ENCODE results near the gene SKI.
"Not testable (repeated sequence)": the region's sequence is repeated elsewhere in the genome, so short reads cannot be mapped to it uniquely, and the experiment has no call there.

Gene SKI

GRCh38 chr1:2328676-2329455, 100.7 kb downstream of the SKI start:
- no peak for DNase-seq

DNA sequence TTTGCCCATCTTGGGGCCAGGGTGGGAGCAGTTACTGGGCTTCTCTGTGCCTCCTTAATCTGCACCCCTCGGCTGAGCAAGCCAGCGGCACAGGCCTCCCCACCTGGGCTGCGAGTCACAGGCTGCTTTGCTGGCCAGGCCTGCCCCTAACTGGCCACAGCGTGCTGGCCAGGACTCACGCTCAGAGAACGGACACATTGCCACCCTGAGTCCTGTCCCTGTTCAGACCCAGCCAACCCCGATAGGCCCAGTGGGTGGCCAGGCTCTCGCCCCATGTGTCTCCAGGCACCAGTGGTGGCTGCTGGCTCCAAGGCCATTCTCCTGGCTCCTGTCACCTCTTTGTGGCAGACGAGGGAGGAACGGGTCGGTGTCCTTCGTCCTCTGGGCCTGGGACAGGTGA, 101.9 kb downstream of the SKI start:
- DNase-seq, result no peak

DNA sequence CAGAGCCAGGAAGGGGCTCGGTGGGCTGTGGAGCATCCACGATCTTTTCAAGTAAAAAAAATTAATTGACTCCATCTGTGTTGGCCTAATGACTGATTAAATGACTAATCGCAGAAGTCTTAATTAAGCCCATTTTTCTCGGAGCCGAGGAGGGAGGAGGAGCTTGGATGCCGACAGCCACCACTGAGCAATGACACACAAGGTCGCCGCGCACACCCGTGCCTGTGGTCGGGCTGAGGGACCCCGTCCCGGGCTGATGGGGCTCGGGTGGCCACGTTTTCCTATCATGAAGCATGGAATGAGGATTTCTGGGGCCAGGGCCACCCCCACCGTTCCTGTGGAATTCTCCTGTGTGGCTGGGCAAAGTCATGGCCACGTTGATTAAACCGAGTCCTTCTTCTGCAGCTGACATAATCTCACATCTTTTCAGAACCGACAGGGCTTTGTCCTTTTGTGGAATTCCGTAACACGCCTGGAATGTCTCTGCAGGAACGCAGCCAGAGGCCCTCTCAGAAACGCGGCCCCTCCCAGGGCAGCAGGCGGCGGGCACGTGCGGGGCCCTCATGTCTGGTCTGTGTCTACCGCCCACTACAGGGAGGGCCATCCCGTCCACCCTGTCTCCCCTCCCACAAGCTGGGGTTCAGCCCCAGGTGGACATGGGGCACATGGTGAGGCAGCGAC, 102.5 kb downstream of the SKI start:
- no peak for DNase-seq

GRCh38 chr1:2331200-2331544, 103.1 kb downstream of the SKI start:
- DNase-seq, result no peak

DNA sequence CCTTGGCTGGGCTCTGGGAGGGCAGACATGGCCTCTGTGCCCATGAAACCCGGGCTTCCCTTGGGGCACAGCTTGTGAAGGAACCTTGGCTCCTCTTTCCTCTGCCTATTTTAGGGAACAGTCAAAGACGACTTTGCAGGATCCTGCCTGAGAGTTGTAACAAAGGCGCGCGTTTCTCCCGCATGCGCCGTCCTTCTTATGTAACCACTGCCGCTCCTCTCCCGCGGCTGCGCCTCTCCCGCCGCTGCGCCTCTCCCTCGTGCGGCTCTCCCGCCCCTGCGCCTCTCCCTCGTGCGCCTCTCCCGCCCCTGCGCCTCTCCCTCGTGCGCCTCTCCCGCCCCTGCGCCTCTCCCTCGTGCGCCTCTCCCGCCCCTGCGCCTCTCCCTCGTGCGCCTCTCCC, 103.5 kb downstream of the SKI start:
- not testable (repeated sequence) for DNase-seq

DNA sequence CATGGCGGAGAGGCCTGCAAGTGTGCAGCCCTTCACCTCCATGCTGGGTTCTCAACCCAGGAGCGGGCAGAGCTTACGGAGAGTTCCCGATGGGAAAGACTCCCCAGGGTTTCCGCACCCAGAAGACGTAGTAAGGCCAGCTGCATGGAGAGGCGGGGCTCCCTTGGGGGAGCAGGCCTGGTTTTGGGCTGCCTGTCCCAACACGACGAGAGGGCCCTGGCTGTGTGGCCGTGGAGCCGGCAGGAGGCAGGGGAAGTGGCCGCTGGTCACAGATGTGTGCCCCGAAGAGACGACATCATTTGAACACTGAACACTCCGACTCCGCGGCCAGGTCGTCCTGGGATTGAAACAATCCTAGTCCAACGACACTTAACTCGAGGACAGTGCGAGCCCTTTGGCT, 106.2 kb downstream of the SKI start:
- no peak for DNase-seq

DNA sequence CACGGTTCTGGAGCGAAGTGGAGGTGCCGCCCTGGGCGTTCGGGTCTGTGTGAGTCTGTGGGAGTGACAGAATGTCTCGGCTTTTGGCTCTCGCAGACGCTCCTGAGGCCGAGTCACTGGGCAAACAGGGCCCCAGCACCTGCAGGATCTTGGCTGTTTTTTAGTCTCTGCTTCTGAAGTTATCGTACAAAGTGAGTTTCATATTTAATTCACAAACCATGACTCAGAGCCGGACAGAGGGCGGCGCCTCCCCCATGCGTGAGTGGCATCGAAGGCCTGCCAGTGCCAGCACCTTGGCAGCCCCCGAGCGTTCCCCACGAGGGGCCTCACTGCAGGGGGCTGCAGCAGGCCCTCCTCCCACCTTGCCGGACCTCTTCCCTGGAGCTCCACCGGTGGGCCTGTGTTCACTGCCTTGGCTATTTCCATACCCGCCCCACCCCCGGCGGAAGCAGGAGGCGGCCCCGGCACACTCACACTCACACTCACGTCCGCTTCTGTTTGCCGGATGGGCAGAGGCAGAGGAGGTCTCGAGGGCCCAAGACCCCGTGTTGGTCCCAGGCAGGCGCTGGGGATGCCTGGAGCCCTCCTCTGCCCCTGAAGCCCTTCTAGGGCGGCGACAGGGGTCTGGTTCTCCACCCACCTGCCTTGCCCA, 106.9 kb downstream of the SKI start:
- no peak for DNase-seq

DNA sequence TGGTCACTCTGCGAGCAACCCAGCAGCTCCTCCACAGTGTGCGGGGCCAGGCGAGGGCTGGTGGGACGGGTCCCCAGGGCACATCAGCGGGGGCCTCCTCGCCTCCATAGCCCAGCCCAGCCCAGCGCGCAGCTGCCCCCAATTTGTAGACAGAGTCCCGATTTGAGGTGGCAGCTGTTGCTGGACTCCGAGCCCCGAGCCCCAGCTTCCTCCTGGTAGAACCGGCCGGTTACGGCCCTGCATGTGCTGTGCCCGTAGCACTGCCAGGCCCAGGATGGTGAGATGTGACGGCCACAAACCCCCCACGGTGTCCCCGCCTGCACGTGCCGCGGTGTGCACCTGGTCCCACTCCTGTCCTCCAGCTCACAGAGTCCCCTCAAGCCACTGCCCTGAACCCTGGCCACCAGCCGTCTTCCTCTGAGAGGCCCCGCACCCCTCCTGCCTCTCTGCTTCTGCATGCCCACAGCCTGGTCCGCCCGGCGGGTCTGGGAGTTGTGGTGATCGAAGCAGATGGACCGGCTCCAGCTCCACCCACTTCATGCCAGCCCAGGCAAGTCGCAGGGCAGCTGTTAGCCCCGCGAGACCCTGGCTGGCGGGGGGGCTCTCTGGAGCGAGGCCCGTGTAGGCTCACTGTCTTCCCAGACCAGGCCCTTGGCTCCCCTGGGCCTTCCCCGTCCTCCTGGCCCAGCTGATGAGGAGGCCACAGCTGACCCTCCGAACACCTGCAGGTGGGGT, 107.8 kb downstream of the SKI start:
- no peak for DNase-seq

- DNase-seq, result no peak
Measured at GRCh38 chr1:2336499-2336898, 108.4 kb downstream of the SKI start.

DNA sequence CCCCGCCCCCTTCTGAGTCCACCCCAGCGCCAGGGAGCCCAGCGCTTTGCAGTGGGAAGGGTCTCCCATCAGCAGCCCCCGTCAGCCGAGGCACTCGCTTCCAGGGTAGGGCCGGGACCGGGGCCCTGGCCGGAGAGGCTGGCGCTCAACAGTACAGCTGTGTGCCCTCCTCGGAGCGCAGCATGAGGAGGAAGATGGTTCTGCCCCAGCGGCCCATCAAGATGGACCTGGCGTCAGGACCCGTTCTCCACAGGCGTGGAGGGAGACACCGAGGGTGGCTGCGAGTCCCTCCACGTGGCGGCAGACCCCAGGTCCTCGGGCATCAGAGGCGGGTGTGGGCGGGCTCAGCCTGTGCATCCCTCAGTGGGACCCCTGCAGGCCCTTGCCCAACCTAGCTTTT, 109.0 kb downstream of the SKI start:
- no peak for DNase-seq

- DNase-seq, result no peak
Measured at GRCh38 chr1:2337501-2337900, 109.4 kb downstream of the SKI start.

GRCh38 chr1:2339206-2340085, 111.3 kb downstream of the SKI start:
- DNase-seq, result no peak

GRCh38 chr1:2340086-2340917, 112.2 kb downstream of the SKI start:
- DNase-seq, result no peak

GRCh38 chr1:2340918-2341254, 112.8 kb downstream of the SKI start:
- DNase-seq, result no peak

GRCh38 chr1:2341706-2342383, 113.7 kb downstream of the SKI start:
- DNase-seq, result no peak

- DNase-seq, result no peak
Measured at GRCh38 chr1:2342384-2343022, 114.4 kb downstream of the SKI start.

- no peak for DNase-seq
Measured at GRCh38 chr1:2343023-2343935, 115.2 kb downstream of the SKI start.

DNA sequence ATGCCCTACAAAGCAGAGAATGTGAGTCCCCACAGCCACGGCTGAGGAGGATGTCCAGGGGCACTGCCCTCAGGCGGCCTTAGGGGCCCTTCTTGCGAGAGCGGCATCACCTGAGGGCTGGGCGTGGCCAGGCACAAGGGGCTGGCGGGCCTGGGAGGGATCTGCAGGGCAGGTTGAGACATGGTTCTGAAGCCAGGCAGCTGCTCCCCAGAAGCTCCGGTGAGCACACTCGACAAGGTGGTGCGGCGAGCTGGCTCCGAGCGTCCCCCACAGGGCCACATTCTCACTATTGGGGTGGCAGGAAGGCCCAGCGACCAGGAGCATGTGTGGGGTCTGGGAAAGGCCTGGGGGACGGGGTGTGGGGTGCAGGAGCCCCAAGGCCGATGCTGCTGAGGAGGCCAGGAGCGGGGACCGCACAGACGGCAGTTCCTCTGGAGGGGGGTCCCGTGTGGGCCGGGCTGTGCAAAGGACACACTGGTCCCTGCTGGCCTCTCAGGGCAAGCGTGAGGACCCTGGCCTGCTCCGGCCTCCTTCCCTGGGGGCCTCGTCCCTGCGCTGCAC, 116.1 kb downstream of the SKI start:
- no peak for DNase-seq

DNA sequence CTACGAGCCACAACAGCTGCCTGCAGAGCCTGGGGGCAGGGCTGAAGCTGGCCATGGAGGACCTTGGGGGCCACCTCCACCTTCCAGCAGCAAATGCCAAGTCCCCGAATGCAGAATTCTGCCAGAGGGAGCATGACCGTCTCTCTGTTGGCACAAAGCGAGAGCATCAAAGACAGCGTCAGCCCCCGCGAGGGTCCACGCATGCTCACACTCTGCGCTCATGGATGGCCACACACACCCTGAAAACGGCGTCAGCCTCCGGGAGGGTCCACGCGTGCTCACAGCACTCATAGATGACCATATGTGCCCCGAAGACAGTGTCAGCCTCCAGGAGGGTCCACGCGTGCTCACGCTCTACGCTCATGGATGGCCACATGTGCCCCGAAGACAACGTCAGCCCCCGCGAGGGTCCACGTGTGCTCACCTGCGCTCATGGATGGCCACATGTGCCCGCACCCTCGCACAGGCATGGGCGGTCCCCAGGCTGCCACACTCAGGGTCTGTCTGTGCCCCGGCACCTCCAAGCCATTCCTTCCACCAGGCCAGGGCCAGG, 116.7 kb downstream of the SKI start:
- no peak for DNase-seq
